Fibroblast of peridontal ligament (primary cell): ENCODE data around the gene SDHAF2.
"Not testable (repeated sequence)": the region's sequence is repeated elsewhere in the genome, so short reads cannot be mapped to it uniquely, and the experiment has no call there.

ENCODE experiments used
- DNase-seq: peaks from one replicate; pipeline ENCODE4 v3.0.0-alpha.2; 2010; ENCODE audit errors: extremely low read depth

The SDHAF2 gene

DNA sequence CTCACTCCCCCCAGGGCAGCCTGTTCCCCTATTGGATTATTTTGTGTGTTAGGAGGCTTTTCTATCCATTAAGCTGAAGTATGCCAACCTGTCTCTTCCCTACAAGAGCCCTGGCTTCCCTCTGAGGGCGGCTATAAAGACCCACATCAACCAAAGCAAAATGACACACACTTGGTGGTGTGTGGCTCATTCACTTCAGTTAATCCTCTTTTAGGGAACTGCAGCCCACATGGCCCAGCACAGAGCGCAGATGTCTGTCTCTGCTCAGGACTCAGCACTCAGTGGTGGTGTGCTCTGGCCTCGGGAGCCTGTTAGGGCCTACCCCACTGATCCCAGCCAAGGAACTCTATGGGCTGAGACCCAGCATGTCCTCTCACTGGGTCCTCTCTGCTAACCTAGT, 46.4 kb downstream of the SDHAF2 start:
- no peak for DNase-seq

DNA sequence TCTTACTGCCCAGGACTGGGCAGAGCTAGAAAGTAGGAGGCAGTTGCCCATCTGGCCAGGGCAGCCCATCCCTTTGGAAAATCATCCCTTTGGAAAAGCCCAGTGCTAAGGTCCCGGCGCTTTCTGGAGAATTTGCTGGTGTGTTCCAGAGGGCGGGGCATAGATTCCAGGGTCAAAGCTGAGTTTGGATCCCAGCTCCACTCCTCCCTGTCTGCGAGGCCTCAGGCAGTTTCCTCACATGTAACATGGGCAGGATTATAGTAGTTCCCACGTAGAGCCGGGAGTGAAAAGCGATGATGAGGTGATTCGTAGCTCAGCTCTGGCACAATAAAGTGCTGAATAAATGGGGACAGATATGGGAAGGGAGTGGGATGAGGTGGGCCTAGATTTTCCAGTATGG, 47.2 kb downstream of the SDHAF2 start:
- DNase-seq: peak; percentile 18

DNA sequence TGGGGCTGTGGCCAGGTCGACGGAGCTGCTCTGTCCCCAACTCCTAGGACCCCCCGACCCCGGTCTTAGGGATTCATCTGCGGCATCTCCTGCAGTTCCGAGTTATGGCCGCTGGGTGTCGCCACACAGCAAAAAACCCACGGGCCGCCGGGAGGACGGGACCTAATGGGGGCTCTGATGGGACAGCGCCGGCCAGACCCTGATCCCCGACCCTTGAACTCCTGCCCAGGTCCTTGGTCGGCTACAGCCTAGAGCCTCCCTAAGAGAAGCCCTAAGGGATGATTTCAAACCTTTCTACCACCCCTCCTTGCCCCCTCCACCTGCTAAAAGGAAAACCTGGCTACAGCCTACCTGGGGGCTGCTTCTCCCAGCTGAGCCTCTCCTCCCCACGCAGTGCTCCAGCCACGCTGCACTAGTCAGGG, 47.8 kb downstream of the SDHAF2 start:
- DNase-seq: peak; percentile 14

DNA sequence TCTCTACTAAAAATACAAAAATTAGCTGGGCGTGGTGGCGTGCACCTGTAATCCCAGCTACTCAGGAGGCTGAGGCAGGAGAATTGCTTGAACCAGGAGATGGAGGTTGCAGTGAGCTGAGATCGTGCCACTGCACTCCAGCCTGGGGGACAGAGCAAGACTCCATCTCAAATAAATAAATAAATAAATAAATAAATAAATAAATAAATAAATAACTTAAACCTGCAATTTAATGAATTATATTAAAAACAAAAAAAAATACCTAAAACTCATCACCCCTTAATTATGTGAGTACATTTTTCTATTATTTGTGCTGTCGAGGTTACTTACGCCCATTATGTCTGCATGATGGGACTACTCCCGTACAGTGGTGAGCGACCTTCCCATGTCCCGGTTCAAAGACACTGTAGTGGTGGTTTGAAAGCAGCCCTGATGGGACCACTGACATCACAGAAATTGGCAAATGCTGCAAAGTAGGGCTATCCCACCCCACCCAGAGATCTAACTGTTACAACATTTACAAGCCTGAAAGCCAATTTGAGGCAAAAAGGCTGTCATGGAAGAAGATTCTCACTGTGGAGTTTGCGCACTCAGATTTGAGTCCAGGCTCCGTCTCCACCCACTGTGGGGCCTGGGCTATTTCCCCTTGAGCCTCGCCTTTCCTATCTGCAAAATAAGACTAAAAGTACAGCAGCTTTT, 49.6 kb downstream of the SDHAF2 start:
- not testable (repeated sequence) for DNase-seq

DNA sequence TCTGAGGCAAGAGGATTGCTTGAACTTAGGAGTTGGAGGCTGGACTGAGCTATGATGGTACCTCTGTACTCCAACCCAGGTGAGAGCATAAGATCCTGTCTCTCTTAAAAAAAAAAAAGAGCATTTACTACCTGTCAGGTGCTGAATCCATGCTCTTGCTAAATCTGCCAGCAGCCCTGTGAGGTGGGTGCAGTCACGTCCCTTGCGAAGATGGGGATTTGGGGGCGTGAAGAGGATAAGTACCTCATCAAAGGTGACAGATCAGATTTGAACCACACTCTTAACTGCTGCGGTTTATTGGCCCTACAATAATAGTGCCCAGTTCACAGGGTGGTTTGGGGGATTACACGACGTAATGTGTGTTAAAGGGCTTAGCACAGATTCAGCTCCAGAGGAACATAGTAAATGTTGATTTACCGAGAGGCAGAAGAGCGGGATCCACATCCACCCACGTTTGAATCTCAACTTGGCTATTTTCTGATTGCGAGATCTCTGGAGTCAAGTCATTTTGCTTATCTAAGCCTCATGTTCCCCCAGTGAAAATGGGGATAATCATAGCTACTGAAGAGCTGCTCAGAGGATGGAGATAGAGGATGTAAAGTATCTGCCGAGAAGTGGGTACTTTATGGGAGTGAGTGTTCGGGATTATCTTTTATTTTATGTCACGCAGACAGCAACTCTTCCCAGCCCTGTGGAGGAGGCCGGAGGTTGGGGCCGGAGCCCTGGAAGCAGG, 50.5 kb downstream of the SDHAF2 start:
- no peak for DNase-seq

DNA sequence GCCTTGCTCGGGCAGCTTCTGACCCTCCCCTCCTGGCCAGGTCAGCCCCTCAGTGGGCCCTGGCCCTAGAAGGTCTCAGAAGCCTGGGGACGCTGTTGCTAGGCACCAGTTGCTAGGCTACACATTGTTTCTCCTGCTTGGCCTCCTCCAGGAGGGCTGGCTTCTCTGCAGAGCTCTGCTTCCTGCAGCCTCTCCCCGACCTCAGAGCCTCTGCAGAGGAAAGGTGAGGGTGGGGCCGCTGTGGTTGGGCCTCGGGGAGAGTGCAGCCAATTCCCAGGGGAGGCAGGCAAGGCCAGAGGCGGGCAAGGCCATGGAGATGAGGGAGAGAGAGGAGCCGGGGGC, 51.0 kb downstream of the SDHAF2 start:
- DNase-seq: no peak

DNA sequence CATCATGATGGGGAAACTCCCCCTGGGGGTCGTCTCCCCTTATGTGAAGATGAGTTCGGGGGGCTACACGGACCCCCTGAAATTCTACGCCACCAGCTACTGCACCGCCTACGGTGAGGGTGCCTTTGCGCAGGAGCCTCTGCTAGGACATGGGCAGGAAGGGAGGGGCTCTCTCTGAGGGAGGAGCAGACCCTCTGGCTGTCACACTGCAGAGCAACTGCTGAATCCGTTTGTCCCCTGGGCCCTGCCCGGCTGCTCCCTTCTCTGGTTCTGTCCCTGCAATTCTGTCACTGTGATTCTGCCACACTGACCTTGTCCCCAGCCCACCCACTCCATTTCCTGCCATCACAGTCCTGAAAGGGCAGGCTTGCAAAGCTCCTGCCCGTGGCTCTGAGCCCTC, 51.9 kb downstream of the SDHAF2 start:
- DNase-seq: no peak

DNA sequence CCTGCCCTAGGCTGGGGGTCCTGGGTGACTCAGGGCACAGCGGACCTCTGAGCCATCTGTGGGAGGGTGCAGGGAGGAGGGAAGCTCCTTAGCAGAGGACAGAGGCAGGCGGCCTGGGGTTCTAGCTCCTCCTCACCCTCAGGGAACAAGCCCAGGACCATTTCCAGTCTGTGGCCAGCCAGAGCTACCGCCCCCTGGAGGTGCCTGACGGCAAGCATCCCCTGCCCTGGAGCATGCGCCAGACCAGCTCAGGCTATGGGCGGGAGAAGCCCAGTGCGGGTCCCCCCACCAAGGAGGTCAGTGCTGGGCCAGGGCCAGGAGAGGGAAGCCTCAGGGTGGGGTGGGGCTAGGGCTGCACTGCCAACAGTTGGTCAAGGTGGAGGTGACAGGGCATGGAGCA, 52.6 kb downstream of the SDHAF2 start:
- no peak for DNase-seq

DNA sequence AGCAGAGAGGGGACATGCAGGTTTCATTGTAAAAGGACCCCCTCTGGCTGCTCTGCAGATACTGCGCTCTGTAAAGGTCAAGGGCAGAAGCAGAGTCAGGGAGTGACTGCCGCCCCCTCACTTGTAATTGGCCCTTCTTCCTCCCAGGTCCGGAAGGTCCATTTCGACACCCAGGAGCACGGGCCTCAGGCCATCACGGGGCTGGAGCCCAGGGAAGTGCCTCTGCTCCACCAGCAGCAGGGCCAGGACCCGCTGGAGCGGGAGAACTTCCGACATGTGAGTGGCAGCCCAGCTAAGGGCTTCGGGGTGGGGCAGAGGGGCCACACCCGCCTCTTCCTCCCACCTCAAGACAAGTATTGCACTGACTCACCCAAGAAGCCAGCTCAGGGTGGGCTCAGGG, 54.6 kb downstream of the SDHAF2 start:
- no peak for DNase-seq

DNA sequence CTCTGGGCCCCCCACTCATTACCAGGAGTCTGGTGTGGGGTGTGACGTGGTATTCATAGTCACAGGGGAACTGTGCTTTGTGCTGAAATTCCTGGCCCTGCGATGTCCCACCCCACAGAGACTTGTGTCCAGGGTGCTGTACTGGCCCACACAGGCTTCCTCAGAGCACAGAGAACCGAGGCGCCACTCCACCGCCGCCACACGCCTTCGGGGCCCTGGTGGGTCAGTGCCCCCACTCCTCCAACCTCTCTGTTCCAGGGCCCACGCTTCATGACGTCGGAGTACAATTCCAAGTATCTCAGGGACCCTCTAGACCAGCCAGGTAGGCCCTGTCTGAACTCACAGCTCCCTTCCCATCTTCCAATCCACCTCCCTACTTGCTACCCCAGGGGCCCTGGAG, 55.2 kb downstream of the SDHAF2 start:
- DNase-seq: no peak

DNA sequence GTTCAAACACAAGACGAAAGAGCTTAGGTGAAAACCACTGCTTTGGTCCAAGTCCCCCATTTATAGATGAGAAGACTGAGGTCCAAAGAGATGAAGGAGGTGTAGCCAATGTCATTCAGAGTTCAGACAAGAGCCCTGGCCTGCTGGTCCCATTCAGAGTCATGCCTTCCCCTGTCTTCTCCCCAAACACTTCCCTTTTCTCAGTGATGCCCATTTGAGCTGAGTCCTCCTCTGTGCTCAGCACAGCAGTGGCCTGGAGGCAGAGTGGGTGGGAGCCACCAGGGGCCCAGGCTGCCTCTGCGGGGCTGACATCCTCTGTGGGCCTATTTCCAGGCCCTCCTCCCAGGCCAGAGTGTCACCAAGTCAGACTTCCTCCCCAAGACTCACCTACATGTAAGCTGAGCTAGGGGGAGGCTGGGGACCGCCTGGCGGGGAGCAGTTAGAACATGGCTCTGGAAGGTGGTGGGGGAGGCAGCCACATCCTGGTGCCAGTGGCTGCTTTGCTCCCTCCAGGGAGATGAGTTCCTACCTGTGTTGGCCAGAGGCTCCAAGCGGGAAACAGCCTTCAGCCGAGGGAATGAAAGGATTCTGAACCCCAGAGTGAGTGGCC, 56.2 kb downstream of the SDHAF2 start:
- DNase-seq: no peak

DNA sequence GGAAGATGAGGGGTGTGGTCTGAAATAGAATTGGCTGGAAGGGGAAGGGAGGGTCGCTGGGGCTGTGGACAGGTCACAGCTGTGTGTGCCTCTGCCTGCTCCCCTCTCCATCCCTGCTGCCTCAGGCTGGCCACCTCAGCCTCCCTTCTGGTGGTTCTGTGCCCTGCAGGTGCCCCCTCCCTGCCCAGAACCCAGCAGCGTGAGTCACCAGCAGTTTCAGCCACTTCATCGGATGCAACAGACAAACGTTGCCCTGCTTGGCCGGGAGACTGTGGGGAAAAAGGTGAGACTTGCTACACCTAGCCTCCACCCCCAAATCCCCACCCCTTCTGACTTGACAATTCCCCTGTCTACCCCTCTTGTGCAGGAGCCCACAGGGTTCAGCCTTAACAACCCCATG, 56.9 kb downstream of the SDHAF2 start:
- no peak for DNase-seq

DNA sequence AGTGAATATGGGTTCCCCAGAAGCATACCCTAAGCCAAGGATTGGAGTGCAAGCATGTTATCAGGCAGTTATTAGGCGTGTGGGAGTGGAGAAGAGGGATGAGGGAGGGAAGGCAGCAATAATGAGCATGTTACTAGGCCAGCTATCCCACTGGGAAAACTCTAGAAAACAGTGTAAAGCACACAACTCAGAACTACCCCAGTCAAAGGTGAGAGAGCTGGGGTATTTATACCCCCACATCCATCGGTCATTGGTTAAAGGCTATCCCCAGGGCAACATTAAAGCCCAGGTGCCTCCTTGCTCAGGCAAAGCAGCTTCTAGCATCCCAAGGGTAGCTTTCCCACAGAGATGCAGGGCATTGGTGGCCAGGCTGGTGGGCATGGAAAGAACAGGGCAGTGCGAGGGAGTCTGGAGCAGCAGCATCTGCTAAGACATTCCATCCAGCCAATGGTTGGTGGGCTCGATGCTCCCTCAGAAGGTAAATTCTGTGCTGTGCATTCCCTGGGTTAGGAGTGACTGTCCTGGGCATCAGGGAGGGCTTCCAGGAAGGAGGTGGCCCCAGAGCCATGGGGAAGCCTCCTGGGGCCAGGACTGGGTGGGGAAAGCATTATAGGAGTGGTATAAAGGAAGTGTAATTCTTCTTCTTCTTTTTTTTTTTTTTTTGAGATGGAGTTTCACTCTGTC, 57.6 kb downstream of the SDHAF2 start:
- DNase-seq: no peak

DNA sequence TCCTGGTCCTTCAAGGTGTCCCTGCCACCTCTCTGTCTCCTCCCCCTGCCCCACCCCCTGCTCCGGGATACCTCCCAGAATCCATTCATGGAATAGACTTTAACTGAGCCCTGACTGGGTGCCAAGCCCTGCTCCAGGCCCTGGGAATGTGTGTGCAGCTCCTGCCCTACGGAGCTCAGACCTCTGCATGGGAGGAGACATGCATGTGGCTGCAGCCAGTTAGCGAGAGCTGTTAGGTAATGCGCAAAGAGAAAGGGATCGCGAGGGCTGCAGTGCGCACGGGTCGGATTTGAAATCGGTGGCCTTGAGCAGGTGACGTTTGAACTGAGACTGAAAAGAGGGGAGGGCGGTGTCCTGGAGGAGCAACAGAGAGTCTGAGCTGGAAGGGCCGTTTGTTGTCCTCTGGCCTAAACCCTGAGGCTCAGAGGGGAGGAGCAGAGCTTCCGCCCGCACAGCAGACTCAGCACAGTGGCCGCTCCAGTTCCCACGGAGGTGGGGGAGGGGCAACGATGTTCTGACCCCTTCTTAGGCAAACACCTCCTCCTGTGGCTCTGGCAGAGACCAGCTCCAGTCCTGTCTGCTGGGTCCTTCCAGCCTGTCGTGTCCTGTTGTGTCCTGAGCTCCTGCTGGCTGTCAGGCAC, 58.8 kb downstream of the SDHAF2 start:
- peak; percentile 40 for DNase-seq

DNA sequence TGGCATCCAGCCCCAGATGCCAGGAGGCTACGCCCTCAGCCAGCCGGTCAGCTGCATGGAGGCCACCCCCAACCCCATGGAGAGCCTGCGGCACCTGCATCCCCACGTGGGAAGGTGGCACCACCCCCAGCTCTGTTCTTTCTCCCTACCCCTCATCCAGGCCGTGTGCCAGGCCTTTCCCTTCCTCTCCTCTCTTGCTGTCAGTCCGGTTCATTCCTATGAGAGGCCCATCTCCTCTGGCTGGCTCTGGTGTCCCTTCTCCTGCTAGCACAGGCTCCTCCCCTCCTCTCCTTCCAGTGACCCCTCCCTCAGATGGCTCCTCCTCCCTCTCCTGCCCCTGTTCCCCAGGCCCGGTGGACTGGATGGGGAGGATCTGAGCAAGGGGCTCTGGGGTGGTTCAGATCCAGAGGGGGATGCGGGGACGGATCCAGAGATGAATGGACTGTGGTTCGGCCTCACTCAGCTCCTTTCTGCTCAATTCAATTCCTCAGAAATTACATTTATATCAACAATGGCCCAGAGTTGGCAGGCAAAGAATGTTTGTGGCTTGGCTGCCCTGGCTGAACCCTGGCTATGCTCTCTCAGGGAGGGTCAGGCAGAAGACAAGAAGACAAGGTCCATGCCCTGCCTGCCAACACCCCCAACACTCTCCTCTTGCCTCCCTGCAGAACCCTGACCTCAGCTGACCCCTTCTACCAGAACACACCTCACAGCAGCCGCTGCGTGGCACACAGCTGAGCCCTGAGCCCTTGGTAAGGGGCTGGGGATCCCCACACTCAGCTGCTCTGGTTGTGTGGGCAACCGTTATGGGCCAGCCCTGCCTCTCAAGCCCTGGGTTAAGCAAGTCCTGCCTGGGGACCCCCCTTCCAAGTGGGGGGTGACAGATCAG, 60.2 kb downstream of the SDHAF2 start:
- DNase-seq: peak; percentile 83

DNA sequence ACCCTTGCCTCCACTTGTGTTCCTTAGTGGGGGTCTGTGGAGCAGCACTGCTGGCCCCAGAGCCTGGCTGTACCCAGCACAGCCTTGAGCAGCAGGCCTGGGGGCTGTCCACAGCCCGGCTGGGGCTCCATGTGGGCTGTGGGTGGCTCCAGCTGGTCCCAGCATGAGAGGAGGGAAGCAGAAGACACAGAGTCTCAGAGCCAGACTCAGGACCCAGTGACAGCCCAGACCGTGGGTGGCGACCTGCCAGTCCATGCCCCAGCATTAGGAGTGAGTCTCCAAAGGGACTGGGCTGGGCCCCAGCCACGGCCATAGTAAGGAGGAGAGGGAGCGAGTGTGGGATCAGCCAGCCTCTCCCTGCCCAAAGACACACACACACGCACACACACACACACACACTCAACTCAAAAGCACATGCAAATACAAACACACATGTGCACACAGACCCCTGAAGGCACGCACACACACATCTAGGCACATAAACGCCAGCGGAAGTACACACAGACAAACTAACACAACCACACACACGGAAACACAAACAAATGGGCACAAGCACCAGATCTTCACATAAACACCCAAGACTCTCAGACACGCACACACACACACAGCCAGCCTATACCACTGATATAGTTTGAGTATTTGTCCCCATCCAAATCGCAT, 61.9 kb downstream of the SDHAF2 start:
- no peak for DNase-seq

DNA sequence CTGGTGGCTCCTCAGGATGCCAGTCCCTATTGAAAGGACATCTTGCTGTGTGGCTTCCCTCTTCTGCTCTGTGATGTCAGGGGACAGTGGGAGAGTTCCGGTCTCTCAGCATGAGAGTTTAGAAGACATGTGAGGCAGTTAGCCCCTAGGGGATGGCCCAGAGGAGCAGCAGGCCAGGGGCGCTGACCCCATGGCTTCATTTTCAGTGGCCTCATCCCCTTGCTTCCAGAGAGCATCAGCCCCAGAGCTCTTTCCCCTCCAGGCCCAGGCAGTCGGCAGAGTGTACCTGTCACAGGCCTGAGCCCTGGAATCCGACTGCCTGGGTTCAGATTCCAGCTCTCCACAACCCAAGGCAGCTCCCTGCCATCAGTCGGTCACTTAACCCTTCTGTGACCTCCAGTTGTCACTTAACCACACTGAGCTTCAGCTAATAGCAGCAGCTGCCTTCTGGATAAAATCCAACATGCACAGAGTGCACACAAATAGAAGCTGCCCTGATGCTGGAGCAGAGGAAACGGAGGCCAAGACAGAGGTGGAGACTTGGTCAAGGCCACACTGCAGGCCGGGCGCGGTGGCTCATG, 64.5 kb downstream of the SDHAF2 start:
- DNase-seq: no peak

DNA sequence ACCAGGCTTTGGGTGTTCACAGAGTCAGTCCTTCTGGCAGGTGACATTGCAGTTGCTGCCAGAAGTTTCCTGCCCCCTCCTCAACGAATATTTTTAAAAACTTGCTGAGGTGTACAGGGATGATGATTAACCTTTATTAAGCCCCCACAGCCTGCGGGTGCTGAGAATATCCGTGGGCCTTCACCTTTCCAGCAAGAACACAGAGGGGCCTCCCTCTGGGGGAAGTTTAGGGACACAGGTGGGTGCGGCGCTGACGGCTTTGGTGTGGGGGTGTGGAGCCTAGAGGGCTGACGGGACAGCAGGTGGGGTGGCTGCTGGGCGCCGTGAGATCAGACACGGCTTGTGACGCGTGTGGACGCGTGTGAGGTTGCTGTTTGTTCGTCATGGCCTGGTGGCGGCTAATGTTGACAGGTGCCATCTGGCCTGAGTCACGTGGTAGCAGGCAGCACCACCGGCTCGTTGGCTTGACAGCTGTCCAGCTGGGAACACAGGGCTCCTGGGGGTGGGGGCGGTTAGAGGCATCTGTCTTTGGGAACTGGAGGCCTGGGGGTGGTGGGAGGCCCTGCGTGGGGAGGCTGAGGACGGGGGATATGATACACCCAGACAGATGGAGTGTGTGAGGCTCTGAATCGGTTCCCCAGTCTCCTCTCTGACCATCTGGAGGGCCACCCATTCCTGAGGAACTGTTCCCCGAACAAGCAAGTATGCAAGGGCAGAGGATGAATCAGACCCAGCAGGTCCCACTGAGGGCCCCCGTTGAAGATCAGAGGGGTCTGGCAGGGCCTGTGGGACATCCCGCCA, 66.1 kb downstream of the SDHAF2 start:
- DNase-seq: no peak
